Measurements from ENCODE around the gene XCR1. TPM values are rescaled to one million over a fixed set of nuclear protein-coding genes. Genes with fewer than 3 reads are reported as not detected.

XCR1 gene
- total and polyA plus RNA-seq, 2 experiments from 2014 or later = not detected

DNA sequence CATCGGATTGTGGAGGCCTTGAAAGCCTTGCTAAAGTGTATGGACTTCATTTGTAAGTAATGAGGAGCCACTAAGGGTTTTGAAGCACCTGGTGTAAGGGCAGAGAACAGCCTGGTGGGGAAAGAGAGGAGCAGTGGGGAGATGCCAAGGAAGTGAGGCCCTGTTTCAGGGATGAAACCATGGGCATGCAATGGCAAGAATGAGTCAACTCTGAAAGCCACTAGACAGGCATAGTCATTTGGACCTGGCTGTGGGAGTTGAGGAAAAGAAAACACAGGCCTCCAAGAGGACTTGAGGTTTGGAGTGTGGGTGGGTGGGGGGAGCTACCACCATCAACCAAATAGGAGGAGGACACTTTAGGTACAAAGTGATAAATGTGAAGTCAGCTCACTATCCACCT is 7.6 kb downstream of the XCR1 start (continued):
- no peak for TF ChIP-seq POLR2AphosphoS5 (IDR thresholded peaks at IDR 0.05; ENCODE audit: low read depth)
- no peak for TF ChIP-seq CTCF (conservative IDR thresholded peaks at IDR 0.05; ENCODE audit: low read depth in 2 of 2)
- no peak for TF ChIP-seq ETS1 (IDR thresholded peaks at IDR 0.05)

GRCh38 chr3:46017720-46018119 is 9.6 kb downstream of the XCR1 start:
- no peak overlapping the region for H2AFZ ChIP-seq
- Mint-ChIP-seq H3K4me1 (no peaks in the 10 kb centered on the region), H3K9me3 (no peaks in the 10 kb centered on the region; the same call in 1 of the 3 replicates), H3K36me3 (ENCODE audit: low read depth) (no peaks in the 10 kb centered on the region), H3K27me3 (ENCODE audit: insufficient read depth, low read depth, poor library complexity) (peaks cover 12% of the 10 kb centered on the region), H3K4me3 (no peak overlapping the region), H3K27ac (no peak overlapping the region)
- TF ChIP-seq ETS1 (IDR thresholded peaks at IDR 0.05) = no peak
- no peak for TF ChIP-seq JUNB (IDR thresholded peaks at IDR 0.05; ENCODE audit: unreplicated experiment)
- TF ChIP-seq ZNF114 (CRISPR knock-in tag; IDR thresholded peaks at IDR 0.05) = no peak
- no peak for TF ChIP-seq CTCF (conservative IDR thresholded peaks at IDR 0.05; ENCODE audit: low read depth in 2 of 2)
- DNase-seq (ENCODE audit: low spot score) = no peak
- H3K27me3 ChIP-seq (ENCODE audit: insufficient read depth) = no peaks in the 10 kb centered on the region
- H3K4me3 ChIP-seq = no peak overlapping the region
- no peak overlapping the region for H3K27ac ChIP-seq (ENCODE audit: low read depth)
- H3K79me2 ChIP-seq (replicated peaks; ENCODE audit: insufficient read depth) = no peaks in the 10 kb centered on the region
- no peaks in the 10 kb centered on the region for H4K20me1 ChIP-seq (replicated peaks; ENCODE audit: insufficient read depth)
- no peak overlapping the region for H3K4me2 ChIP-seq
- no peak for ATAC-seq
- H3K36me3 ChIP-seq (ENCODE audit: insufficient read depth) = no peaks in the 10 kb centered on the region
- H3K4me1 ChIP-seq (ENCODE audit: insufficient read depth) = no peaks in the 10 kb centered on the region
- H3F3A ChIP-seq (replicated peaks; ENCODE audit: low read depth) = no peaks in the 10 kb centered on the region
- peaks cover 11% of the 10 kb centered on the region; the same call in 1 of the 2 replicates for H3K9me2 ChIP-seq (ENCODE audit: insufficient read depth)
